Panc1 (cell line): ENCODE measurements around the gene OR1E1.

Experiments used
- TCF7L2 ChIP-seq: IDR thresholded peaks from 2 replicates; pipeline ENCODE4 v1.6.1; 2011; ENCODE audit warnings: mild to moderate bottlenecking, low read depth, low read length, inconsistent platforms
- TF ChIP-seq, protein P1 (sequence below): fragments of 450-650 bp; IDR thresholded peaks from 2 replicates; pipeline ENCODE4 v1.5.1; 2017; ENCODE audit warnings: mild to moderate bottlenecking
- TF ChIP-seq, protein P2 (sequence below), 2 experiments: IDR thresholded peaks; 2 replicates each; pipeline ENCODE4 v1.6.1; 2011 to 2012; ENCODE audit warnings: low read depth in 2 of 2, control low read depth in 1 of 2, low read length in 1 of 2, mild to moderate bottlenecking in 1 of 2, moderate library complexity in 1 of 2; ENCODE audit not compliant: insufficient read depth in 1 of 2

- no peak for TF ChIP-seq TCF7L2
- TF ChIP-seq, protein P1, sequence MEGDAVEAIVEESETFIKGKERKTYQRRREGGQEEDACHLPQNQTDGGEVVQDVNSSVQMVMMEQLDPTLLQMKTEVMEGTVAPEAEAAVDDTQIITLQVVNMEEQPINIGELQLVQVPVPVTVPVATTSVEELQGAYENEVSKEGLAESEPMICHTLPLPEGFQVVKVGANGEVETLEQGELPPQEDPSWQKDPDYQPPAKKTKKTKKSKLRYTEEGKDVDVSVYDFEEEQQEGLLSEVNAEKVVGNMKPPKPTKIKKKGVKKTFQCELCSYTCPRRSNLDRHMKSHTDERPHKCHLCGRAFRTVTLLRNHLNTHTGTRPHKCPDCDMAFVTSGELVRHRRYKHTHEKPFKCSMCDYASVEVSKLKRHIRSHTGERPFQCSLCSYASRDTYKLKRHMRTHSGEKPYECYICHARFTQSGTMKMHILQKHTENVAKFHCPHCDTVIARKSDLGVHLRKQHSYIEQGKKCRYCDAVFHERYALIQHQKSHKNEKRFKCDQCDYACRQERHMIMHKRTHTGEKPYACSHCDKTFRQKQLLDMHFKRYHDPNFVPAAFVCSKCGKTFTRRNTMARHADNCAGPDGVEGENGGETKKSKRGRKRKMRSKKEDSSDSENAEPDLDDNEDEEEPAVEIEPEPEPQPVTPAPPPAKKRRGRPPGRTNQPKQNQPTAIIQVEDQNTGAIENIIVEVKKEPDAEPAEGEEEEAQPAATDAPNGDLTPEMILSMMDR: no peak
- TF ChIP-seq, protein P2, sequence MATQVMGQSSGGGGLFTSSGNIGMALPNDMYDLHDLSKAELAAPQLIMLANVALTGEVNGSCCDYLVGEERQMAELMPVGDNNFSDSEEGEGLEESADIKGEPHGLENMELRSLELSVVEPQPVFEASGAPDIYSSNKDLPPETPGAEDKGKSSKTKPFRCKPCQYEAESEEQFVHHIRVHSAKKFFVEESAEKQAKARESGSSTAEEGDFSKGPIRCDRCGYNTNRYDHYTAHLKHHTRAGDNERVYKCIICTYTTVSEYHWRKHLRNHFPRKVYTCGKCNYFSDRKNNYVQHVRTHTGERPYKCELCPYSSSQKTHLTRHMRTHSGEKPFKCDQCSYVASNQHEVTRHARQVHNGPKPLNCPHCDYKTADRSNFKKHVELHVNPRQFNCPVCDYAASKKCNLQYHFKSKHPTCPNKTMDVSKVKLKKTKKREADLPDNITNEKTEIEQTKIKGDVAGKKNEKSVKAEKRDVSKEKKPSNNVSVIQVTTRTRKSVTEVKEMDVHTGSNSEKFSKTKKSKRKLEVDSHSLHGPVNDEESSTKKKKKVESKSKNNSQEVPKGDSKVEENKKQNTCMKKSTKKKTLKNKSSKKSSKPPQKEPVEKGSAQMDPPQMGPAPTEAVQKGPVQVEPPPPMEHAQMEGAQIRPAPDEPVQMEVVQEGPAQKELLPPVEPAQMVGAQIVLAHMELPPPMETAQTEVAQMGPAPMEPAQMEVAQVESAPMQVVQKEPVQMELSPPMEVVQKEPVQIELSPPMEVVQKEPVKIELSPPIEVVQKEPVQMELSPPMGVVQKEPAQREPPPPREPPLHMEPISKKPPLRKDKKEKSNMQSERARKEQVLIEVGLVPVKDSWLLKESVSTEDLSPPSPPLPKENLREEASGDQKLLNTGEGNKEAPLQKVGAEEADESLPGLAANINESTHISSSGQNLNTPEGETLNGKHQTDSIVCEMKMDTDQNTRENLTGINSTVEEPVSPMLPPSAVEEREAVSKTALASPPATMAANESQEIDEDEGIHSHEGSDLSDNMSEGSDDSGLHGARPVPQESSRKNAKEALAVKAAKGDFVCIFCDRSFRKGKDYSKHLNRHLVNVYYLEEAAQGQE (IDR thresholded peaks at IDR 0.05; ENCODE audit: insufficient read depth in 1 of 2, low read depth in 2 of 2, low read length in 1 of 2): no peak
These were observed 12.9 kb upstream of the OR1E1 start, which contains the start of gene OR3A3 for GRCh38 chr17:3411070-3411469.
